Activated CD4-positive, alpha-beta memory T cell treated with anti-CD3 and anti-CD28 coated beads for 36 hours (primary cell): ENCODE results near the gene ROS1. TPM values are rescaled to one million over a fixed set of nuclear protein-coding genes. Genes with fewer than 3 reads are reported as not detected.
"Not testable (repeated sequence)": the region's sequence is repeated elsewhere in the genome, so short reads cannot be mapped to it uniquely, and the experiment has no call there.

Experiments used
- CTCF ChIA-PET: fragments of 350-600 bp; sonication (Branson Sonifier 250); formaldehyde crosslinking; loops from one replicate; lab custom pipeline; 2021; ENCODE audit warnings: antibody characterized with exemption, inconsistent platforms; lab: Charles Lee
- POLR2A ChIA-PET: fragments of 350-600 bp; sonication (Branson Sonifier 250); formaldehyde crosslinking; loops from one replicate; lab custom pipeline; 2021; ENCODE audit warnings: antibody characterized with exemption; lab: Charles Lee
- DNase-seq: peaks from one replicate; pipeline ENCODE4 v3.0.0-alpha.2; 2020
- H3K27ac Mint-ChIP-seq: one replicate; pipeline ENCODE4 v1.8.0; 2021; ENCODE audit warnings: mixed read lengths
- H3K27me3 Mint-ChIP-seq: one replicate; pipeline ENCODE4 v1.8.0; 2021; ENCODE audit warnings: mixed read lengths
- H3K36me3 Mint-ChIP-seq: one replicate; pipeline ENCODE4 v1.8.0; 2021; ENCODE audit warnings: mixed read lengths
- H3K4me1 Mint-ChIP-seq: one replicate; pipeline ENCODE4 v1.8.0; 2021; ENCODE audit warnings: low read depth, mixed read lengths
- H3K4me3 Mint-ChIP-seq: one replicate; pipeline ENCODE4 v1.8.0; 2021; ENCODE audit warnings: mild to moderate bottlenecking, mixed read lengths
- H3K9me3 Mint-ChIP-seq: one replicate; pipeline ENCODE4 v1.8.0; 2021; ENCODE audit warnings: mixed read lengths
- intact Hi-C: fragments of 100-400 bp; cut with micrococcal nuclease; formaldehyde crosslinking; loops from one replicate; pipeline ENCODE4 v1.15.1; 2023
- total RNA-seq, 2 experiments: library from RNA; stranded (reverse); gene quantifications; one replicate each; pipeline ENCODE4 v1.2.3, GENCODE V29; 2021

Gene ROS1
- total RNA-seq = not detected

DNA sequence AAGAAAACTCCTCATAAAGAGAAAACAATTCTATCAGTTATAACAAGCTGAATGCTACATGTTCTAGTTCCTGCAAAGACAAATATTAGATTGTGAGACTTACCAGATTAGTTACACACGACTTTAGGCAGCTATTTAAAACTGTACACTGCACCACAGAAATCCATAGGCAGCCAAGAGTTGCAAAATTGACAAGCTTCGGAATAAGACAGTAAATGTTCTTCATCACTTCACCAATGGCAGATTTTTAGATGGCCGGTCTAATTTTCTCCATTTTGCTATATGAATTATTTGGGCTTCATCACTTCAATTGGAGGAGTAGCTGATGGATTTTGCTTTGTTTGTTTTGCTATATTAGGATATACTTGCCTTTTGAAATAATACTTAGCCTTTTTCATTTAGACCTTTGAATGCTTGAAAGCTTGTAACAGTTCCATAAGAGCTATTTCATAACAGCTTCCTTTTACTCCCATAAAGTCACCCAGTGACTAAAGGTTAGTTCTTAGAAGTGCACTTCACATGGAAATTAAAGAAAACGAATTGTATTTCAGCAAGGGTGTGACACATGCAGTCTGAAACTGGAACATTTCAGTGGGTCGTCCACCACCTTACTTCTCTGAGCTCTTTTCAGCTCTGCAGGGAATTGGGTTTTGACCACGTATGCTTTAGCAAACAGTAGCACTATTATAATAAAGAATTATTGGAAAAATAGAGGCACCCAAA lies at the start of gene ROS1:
ROS1 (minus strand) TSS at position 512 of the 723 bp plus-strand sequence; CDS start at position 226, 286 bp downstream.
- H3K36me3 Mint-ChIP-seq = no peaks in the 10 kb centered on the region
- DNase-seq = no peak
- ChIA-PET CTCF (interaction anchor here (1.2 kb wide), 1 partner anchor 25 kb away, joined by 4 read pairs; no protein-coding TSS in a partner anchor), POLR2A (no interaction called here)
- intact Hi-C loops = no loop called here
- H3K27ac Mint-ChIP-seq = no peak within 1 kb of the TSS
- H3K4me1 Mint-ChIP-seq = no peaks in the 10 kb centered on the region
- peaks cover 8% of the 10 kb centered on the region for H3K27me3 Mint-ChIP-seq
- H3K9me3 Mint-ChIP-seq = no peaks in the 10 kb centered on the region
- H3K4me3 Mint-ChIP-seq = no peak within 1 kb of the TSS

GRCh38 chr6:117473401-117473800 lies 47.7 kb upstream of the ROS1 start:
- intact Hi-C loops = no loop called here
- no peak overlapping the region for H3K27ac Mint-ChIP-seq
- H3K4me1 Mint-ChIP-seq = no peaks in the 10 kb centered on the region
- no peak for DNase-seq
- ChIA-PET POLR2A (no interaction called here), CTCF (no interaction called here)
- no peaks in the 10 kb centered on the region for H3K9me3 Mint-ChIP-seq
- no peaks in the 10 kb centered on the region for H3K36me3 Mint-ChIP-seq
- peaks cover 16% of the 10 kb centered on the region for H3K27me3 Mint-ChIP-seq
- no peak overlapping the region for H3K4me3 Mint-ChIP-seq

DNA sequence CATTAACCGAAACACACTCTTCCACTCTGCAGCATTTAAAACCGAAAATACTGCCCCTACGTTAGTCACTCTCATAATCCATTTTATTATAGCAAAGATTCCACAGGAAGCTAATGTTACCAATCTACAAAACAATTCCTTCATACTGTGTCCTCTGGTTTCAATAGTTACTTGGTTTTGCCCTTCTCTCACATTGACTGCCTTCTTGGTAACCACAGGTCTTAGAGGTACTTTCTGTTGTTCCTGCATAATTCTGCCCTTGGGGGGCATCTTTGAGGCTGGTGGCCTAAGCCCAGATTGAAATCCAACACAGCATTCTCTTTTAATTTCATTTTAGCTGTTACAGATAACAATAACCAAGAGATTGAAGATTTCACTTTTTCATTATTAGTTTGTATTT lies 46.9 kb upstream of the ROS1 start:
- intact Hi-C loops = no loop called here
- Mint-ChIP-seq H3K27ac (no peak overlapping the region), H3K4me1 (no peaks in the 10 kb centered on the region), H3K36me3 (no peaks in the 10 kb centered on the region), H3K4me3 (no peak overlapping the region), H3K27me3 (peaks cover 17% of the 10 kb centered on the region), H3K9me3 (no peaks in the 10 kb centered on the region)
- CTCF ChIA-PET = interaction anchor here (0.7 kb wide), 1 partner anchor 1375 kb away, joined by 4 read pairs; no protein-coding TSS in a partner anchor
- POLR2A ChIA-PET = no interaction called here
- no peak for DNase-seq

DNA sequence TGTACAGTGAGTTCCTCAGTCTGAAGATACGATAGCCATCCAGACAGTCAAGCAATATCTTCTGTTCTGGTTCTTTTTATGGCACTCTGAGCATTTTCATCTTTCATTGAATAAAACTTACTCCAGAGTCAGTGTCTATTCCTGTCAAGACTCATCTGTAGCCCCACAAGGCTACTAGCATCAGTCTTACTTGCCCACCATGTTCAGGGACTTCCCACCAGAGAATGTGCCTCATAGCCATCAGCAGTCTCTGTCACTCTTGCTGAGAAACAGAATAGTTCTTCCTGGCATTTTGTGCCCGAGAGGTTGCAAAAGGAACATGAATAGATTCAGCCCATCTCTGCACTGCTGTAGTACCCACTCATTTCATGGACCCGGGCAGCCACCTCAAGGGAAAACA lies 44.0 kb upstream of the ROS1 start:
- H3K4me3 Mint-ChIP-seq = no peak overlapping the region
- H3K27ac Mint-ChIP-seq = no peak overlapping the region
- intact Hi-C loops = no loop called here
- H3K27me3 Mint-ChIP-seq = peaks cover 18% of the 10 kb centered on the region
- CTCF ChIA-PET = no interaction called here
- no peaks in the 10 kb centered on the region for H3K36me3 Mint-ChIP-seq
- POLR2A ChIA-PET = no interaction called here
- no peaks in the 10 kb centered on the region for H3K9me3 Mint-ChIP-seq
- no peak for DNase-seq
- H3K4me1 Mint-ChIP-seq = peaks cover 3% of the 10 kb centered on the region

GRCh38 chr6:117469356-117469755 lies 43.6 kb upstream of the ROS1 start:
- no peaks in the 10 kb centered on the region for H3K9me3 Mint-ChIP-seq
- CTCF ChIA-PET = interaction anchor here (1.2 kb wide), 1 partner anchor 20 kb away, joined by 6 read pairs; no protein-coding TSS in a partner anchor
- peaks cover 3% of the 10 kb centered on the region for H3K4me1 Mint-ChIP-seq

GRCh38 chr6:117468527-117468926 lies 42.8 kb upstream of the ROS1 start:
- POLR2A ChIA-PET, DNase-seq, H3K9me3 Mint-ChIP-seq, H3K27ac Mint-ChIP-seq, H3K4me3 Mint-ChIP-seq, intact Hi-C loops, H3K36me3 Mint-ChIP-seq: not testable (repeated sequence)
- peaks cover 11% of the 10 kb centered on the region for H3K4me1 Mint-ChIP-seq
- CTCF ChIA-PET = interaction anchor here (1.2 kb wide), 1 partner anchor 19 kb away, joined by 6 read pairs; no protein-coding TSS in a partner anchor
- H3K27me3 Mint-ChIP-seq = peaks cover 14% of the 10 kb centered on the region

More at GRCh38 chr6:117469356-117469755, 43.6 kb upstream of the ROS1 start:
- intact Hi-C loops = no loop called here
- POLR2A ChIA-PET = no interaction called here
- Mint-ChIP-seq H3K27ac (no peak overlapping the region), H3K4me3 (no peak overlapping the region), H3K36me3 (no peaks in the 10 kb centered on the region), H3K27me3 (peaks cover 18% of the 10 kb centered on the region)
- DNase-seq = no peak

GRCh38 chr6:117467876-117468275 lies 42.1 kb upstream of the ROS1 start:
- intact Hi-C loops = no loop called here
- peaks cover 14% of the 10 kb centered on the region for H3K27me3 Mint-ChIP-seq
- peaks cover 13% of the 10 kb centered on the region for H3K4me1 Mint-ChIP-seq
- ChIA-PET CTCF (no interaction called here), POLR2A (no interaction called here)
- DNase-seq = no peak
- H3K27ac Mint-ChIP-seq = no peak overlapping the region
- H3K9me3 Mint-ChIP-seq = no peaks in the 10 kb centered on the region
- no peak overlapping the region for H3K4me3 Mint-ChIP-seq
- H3K36me3 Mint-ChIP-seq = no peaks in the 10 kb centered on the region

GRCh38 chr6:117465691-117466090 lies 39.9 kb upstream of the ROS1 start:
- ChIA-PET CTCF (interaction anchor here (0.9 to 2.2 kb wide), 4 partner anchors 10 to 139 kb away, joined by 3 to 5 read pairs (median 4); no protein-coding TSS in a partner anchor), POLR2A (no interaction called here)

GRCh38 chr6:117464700-117465099 lies 39.0 kb upstream of the ROS1 start:
- H3K4me3 Mint-ChIP-seq = no peak overlapping the region
- no peaks in the 10 kb centered on the region for H3K9me3 Mint-ChIP-seq
- ChIA-PET CTCF (interaction anchor here (1.1 to 2.2 kb wide), 3 partner anchors 11 to 92 kb away, joined by 3 to 5 read pairs (median 4); no protein-coding TSS in a partner anchor), POLR2A (interaction anchor here (1.2 kb wide), 1 partner anchor 85 kb away, joined by 3 read pairs; no protein-coding TSS in a partner anchor)
- peaks cover 13% of the 10 kb centered on the region for H3K4me1 Mint-ChIP-seq
- H3K27me3 Mint-ChIP-seq = peaks cover 13% of the 10 kb centered on the region
- no peaks in the 10 kb centered on the region for H3K36me3 Mint-ChIP-seq
- H3K27ac Mint-ChIP-seq = no peak overlapping the region
- intact Hi-C loops = loop anchor here (1.0 kb wide), 4 partner anchors 18 to 141 kb away; partner anchors contain the start of gene DCBLD1
- DNase-seq = no peak

More at GRCh38 chr6:117465691-117466090, 39.9 kb upstream of the ROS1 start:
- peaks cover 13% of the 10 kb centered on the region for H3K4me1 Mint-ChIP-seq
- DNase-seq = peak; percentile 23
- intact Hi-C loops = no loop called here
- no peaks in the 10 kb centered on the region for H3K36me3 Mint-ChIP-seq
- no peak overlapping the region for H3K4me3 Mint-ChIP-seq
- peaks cover 11% of the 10 kb centered on the region for H3K27me3 Mint-ChIP-seq
- no peak overlapping the region for H3K27ac Mint-ChIP-seq
- H3K9me3 Mint-ChIP-seq = no peaks in the 10 kb centered on the region

DNA sequence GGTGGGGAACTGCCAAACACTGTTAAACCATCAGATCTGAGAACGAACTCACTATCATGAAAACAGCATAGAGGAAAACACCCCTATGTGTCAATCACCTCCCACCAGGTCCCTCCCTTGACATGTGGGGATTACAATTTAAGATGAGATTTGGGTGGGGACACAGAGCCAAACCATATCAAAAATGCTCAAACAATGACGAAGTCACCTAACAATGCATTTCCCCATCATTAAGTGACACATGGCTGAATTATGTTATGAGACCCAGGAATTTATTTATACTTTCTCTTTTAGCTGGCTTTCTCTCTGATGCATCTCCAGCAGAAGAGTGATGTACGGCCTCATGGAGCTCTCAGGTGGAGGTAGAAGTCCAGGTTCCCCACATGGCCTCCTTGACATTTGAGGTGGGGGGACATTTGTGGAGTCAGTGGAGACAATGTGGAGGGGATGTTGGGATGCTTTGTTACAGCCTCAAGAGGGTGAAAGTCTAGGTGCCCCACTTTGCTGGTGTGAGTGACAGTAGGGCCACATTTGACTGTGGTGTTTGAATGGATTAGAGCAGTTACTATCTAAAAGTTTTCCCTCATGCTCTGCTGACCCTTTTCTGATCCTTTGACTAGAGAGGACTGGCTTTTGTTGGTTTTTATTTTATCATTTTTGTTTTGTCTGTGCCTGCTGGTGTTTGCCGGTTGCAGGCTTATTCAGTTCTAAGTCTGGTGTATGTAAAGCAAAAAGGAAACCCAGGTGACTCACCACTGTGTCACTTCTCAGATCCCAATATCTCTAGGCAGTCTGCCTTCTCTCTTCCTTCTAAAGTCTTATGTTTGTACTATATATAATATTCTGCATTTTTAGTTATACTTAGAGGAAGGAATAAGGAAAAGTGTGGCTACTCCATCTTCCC lies 38.3 kb upstream of the ROS1 start:
- intact Hi-C loops = loop anchor here (1.0 kb wide), 4 partner anchors 18 to 141 kb away; partner anchors contain the start of gene DCBLD1
- CTCF ChIA-PET = interaction anchor here (1.6 to 2.2 kb wide), 2 partner anchors 12 to 14 kb away, joined by 4 to 5 read pairs; no protein-coding TSS in a partner anchor
- Mint-ChIP-seq H3K4me3 (peak overlapping the region; percentile 16), H3K27ac (peak overlapping the region; percentile 57), H3K4me1 (peaks cover 15% of the 10 kb centered on the region), H3K27me3 (peaks cover 13% of the 10 kb centered on the region), H3K36me3 (no peaks in the 10 kb centered on the region), H3K9me3 (no peaks in the 10 kb centered on the region)
- POLR2A ChIA-PET = interaction anchor here (1.2 kb wide), 1 partner anchor 85 kb away, joined by 3 read pairs; no protein-coding TSS in a partner anchor
- DNase-seq = peak; percentile 33

DNA sequence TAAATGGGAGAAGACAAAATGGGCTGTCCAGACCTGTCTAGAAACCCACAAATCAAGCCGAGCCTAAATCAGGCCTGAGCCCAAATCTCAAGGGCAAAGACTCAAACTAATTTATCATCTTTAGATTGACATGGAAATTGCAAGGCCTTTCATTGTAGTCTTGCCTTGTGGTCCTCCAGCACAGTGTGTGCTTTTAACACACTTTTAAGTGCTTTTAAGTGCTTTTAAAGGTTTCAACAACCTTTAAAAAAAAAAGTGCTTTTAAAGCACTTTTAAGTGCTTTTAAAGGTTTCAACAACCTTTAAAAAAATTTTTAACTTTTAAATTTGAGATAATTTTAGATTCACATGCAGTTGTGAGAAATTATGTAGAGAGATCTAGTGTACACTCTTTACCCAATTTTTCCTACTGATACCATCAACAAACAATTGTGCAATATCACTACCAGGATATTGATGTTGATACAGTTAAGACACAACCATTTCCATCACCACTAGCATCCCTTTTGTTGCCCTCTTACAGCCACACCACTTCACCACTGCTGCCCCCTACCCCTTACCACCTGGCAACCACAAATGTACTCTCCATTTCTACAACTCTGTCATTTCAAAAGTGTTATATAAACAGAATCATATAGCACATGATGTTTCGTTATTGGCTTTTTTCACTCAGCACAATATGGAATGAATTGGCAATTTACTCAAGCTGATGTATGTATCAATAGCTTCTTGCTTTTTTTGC lies 33.6 kb upstream of the ROS1 start:
- POLR2A ChIA-PET = no interaction called here
- CTCF ChIA-PET = interaction anchor here (1.2 kb wide), 1 partner anchor 9 kb away, joined by 5 read pairs; no protein-coding TSS in a partner anchor
- intact Hi-C loops = no loop called here
- H3K27me3 Mint-ChIP-seq = peaks cover 5% of the 10 kb centered on the region
- H3K36me3 Mint-ChIP-seq = no peaks in the 10 kb centered on the region
- H3K9me3 Mint-ChIP-seq = no peaks in the 10 kb centered on the region
- no peak for DNase-seq
- peaks cover 12% of the 10 kb centered on the region for H3K4me1 Mint-ChIP-seq
- no peak overlapping the region for H3K4me3 Mint-ChIP-seq
- no peak overlapping the region for H3K27ac Mint-ChIP-seq
